BJ (cell line): ENCODE measurements around the gene RPS16. TPM values are rescaled to one million over a fixed set of nuclear protein-coding genes. Genes with fewer than 3 reads are reported as not detected.

Experiments used
- CTCF ChIA-PET: fragments of 350-600 bp; formaldehyde crosslinking; extraction: SDS; loops from one replicate; lab custom pipeline; 2021; ENCODE audit warnings: antibody characterized with exemption, inconsistent platforms; lab: Yijun Ruan, JAX
- POLR2A ChIA-PET: fragments of 300-600 bp; sonication (Branson Sonifier 250); formaldehyde crosslinking; extraction: SDS; loops from one replicate; lab custom pipeline; 2021; ENCODE audit warnings: antibody characterized with exemption; lab: Charles Lee
- DNase-seq: peaks from one replicate; pipeline ENCODE4 v3.0.0-alpha.2; 2011; ENCODE audit warnings: low read depth
- H3K27me3 ChIP-seq: 2 replicates; pipeline ENCODE4 v1.6.0; 2011; ENCODE audit warnings: low read length; ENCODE audit not compliant: control insufficient read depth, insufficient read depth
- H3K36me3 ChIP-seq: 2 replicates; pipeline ENCODE4 v1.5.1; 2011; ENCODE audit warnings: low read length; ENCODE audit not compliant: control insufficient read depth, insufficient read depth
- H3K4me3 ChIP-seq: 2 replicates; pipeline ENCODE4 v1.5.1; 2011; ENCODE audit warnings: low read depth, mild to moderate bottlenecking, control low read depth, low read length
- CTCF ChIP-seq: IDR thresholded peaks from 2 replicates; pipeline ENCODE4 v1.5.1; 2011; ENCODE audit warnings: low read depth, mild to moderate bottlenecking, control low read depth, inconsistent platforms, low read length, moderate library complexity; ENCODE audit not compliant: insufficient read depth
- polyA plus RNA-seq: library from polyadenylated mRNA; depleted of rRNA; stranded (reverse); fragments of >200 nt; gene quantifications from 2 replicates; pipeline ENCODE4 v1.2.3, GENCODE V29; 2011

RPS16 gene
- polyA plus RNA-seq, 1 experiment: 2,896 TPM

DNA sequence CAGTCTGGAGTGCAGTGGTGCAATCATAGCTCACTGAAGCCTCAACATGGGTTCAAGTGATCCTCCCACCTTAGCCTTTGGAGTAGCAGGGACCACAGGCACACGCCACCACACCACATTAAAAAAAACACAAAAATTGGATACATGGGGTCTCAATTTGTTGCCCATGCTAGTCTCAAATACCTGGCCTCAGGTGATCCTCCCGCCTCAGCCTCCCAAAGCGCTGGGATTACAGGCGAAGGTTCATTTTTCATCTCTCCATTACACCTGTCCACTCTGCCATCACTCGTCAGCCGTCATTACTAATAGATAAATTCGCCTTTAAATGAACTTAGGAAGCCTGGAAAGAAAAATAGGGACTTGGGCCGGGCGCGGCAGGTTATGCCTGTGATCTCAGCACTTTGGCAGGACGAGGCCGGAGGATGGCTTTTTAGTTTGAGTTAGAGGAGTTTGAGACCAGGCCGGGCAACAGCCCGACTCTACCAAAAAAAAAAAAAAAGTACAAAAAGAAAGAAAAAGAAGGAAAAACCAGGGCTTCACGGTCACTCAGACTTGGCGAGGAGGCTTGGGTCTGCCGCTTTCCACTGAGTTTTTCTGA, 8.9 kb upstream of the RPS16 start:
- Histone ChIP-seq H3K27me3 (no peaks in the 10 kb centered on the region), H3K36me3 (peaks cover 1% of the 10 kb centered on the region; the same call in 1 of the 2 replicates), H3K4me3 (peak overlapping the region; percentile 90)
- CTCF ChIA-PET: interaction anchor here (0.7 to 2.3 kb wide), 6 partner anchors 10 to 88 kb away, joined by 3 to 11 read pairs (median 4); partner anchors contain the start of gene EID2B
- DNase-seq: no peak
- no peak for TF ChIP-seq CTCF
- POLR2A ChIA-PET: interaction anchor here (0.7 to 1.5 kb wide), 2 partner anchors 9 to 20 kb away, joined by 8 read pairs; partner anchors contain the start of gene RPS16

DNA sequence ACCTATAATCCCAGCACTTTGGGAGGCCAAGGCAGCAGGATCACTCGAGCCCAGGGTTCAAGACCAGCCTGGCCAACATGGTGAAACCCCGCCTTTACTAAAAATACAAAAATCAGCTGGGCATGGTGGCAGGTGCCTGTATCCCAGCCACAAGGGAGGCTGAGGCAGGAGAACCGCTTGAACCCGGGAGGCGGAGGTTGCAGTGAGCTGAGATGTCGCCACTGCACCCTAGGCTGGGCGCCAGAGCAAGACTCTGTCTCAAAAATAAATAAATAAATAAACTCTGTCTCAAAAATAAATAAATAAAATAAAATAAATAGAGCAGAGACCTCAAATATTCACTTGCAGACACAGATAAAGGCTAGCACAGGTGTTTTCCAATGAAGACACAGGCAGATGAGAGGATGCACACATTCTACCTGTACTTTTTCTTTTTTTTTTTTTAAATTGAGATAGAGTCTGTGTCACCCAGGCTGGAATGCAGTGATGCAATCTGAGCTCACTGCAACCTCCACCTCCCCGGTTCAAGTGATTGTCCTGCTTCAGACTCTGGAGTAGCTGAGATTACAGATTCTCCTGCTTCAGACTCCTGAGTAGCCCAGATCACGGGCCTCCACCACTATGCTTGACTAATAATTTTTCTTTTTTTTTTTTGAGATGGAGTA, 2.7 kb upstream of the RPS16 start:
- DNase-seq: no peak
- CTCF ChIA-PET: interaction anchor here (0.7 to 1.8 kb wide), 9 partner anchors 9 to 233 kb away, joined by 3 to 5 read pairs (median 3); partner anchors contain the start of gene EID2B

DNA sequence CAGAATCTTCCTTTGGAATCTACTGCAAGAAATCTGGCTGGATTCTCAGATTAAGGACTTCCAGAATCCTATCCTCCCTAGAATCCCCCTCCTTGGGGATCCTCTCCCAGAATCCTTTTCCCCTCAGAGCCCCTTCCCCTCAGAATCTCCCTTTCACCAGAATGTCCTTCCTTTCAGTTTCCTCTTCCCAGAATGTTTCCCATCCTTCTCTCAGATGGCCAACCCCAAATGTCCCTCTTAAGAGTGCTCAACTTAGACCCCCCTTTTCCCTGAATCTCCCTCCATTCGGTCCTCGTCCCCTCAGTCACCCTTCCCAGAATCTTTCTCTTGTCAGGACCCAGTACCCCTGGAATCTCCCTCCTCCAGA, 584 bp upstream of the RPS16 start:
- Histone ChIP-seq H3K27me3 (no peaks in the 10 kb centered on the region), H3K4me3 (peak overlapping the region; percentile 98), H3K36me3 (peaks cover 14% of the 10 kb centered on the region)
- no peak for DNase-seq
- ChIA-PET CTCF (interaction anchor here (0.9 to 1.7 kb wide), 6 partner anchors 22 to 98 kb away, joined by 3 to 9 read pairs (median 6); partner anchors contain the start of genes EID2B and PLEKHG2), POLR2A (interaction anchor here (0.6 to 1.5 kb wide), 11 partner anchors 9 to 745 kb away, joined by 3 to 17 read pairs (median 4); partner anchors contain the start of genes EID2B, MED29, PAF1 and SAMD4B)
- TF ChIP-seq CTCF: no peak

More for the DNA sequence above, 2.7 kb upstream of the RPS16 start:
- Histone ChIP-seq H3K36me3 (peaks cover 8% of the 10 kb centered on the region), H3K27me3 (no peaks in the 10 kb centered on the region), H3K4me3 (no peak overlapping the region)
- no peak for TF ChIP-seq CTCF
- POLR2A ChIA-PET: interaction anchor here (0.7 kb wide), 1 partner anchor 48 kb away, joined by 8 read pairs; the partner anchor contains the start of gene PAF1

- no peak for DNase-seq
- Histone ChIP-seq H3K27me3 (no peaks in the 10 kb centered on the region), H3K36me3 (peaks cover 17% of the 10 kb centered on the region), H3K4me3 (peak overlapping the region; percentile 98)
- no peak for TF ChIP-seq CTCF
- CTCF ChIA-PET: interaction anchor here (1.4 to 2.2 kb wide), 3 partner anchors 23 to 98 kb away, joined by 6 to 10 read pairs (median 9); partner anchors contain the start of genes EID2B and PLEKHG2
- POLR2A ChIA-PET: interaction anchor here (1.5 kb wide), 2 partner anchors 20 to 43 kb away, joined by 11 to 17 read pairs; partner anchors contain the start of genes MED29 and PAF1
Measured at GRCh38 chr19:39434123-39435076, 1.3 kb downstream of the RPS16 start.
